GM04503 (cell line): ENCODE data around the gene MEIS2.

Experiments
- DNase-seq: peaks from one replicate; pipeline ENCODE4 v3.0.0-alpha.2; 2012; ENCODE audit warnings: low read depth

The MEIS2 gene

DNA sequence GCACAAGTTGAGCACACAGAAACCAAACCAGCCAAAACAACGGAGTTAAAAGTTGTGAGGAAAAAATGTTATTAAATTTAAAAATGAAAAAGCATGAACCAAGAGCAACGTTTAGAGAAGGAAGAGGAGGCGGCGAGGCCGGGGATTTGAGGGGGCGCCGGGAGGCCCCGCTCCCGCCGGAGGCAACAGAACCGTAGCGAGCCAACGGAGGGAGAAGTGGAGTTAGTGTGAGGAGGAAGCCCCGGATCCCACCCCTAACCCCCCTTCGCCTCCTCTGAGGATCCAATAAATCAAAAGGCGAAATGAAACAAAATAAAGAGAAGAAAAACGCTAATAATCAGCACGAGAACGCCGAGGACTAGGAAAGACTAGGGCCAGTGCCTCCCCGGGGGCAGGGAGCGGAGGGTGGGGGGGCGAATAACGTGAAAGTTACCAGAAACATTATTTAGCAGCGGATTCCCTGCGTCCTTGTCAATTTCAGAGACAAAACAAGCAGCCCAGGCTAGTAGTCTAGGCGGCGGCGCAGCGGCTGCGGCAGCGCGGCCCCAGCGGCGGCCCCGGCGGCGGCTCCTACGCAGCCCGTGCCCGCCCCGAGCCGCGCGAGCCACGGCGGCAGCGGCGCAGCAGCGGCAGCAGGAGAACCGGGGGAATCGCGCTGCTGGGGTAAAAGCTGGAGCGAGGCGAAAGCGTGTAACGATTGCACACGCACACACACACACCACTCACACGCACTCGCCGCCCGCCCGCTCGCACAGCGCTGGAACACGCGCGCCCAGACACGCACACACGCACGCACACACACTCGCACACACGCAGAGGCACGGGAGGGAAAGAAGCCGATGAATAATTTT lies 1.7 kb downstream of the MEIS2 start:
- DNase-seq = no peak

DNA sequence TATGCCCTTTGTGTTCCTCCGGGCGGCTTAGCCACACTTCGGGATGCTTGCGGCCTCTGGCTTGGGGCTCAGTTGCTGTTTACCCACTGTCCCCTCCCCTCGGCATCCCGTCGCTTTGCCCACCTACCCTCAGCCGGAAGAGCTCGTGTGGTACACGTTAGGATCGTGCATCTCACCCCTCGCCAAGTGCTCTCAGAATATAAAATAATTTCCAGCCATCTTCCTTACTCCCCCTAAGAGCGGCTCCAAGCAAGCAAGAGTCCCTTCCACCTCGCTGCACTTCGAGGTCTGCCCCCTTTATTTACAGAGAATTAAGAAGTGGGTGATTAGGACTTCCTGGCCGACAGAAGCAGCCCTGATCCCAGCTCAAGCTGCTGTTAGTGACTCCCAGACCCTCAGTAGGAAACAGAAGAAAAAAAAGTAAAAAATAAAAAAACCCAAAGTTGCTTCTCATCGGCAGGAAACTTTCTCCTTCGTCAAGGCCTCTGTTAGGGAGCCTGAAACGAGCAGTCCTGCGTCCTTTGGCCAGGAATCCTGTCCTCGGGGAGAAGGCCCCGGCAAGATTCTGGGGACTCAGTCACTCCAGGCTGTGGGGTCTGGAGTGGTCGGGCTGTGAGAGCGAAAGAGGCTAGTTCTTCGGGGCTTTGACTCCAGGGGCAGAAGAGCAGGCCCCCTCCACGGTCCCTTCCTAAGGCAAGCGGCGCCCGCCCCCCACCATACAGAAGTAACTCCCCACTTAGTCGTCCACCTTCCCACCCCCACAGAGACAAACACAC lies 3.0 kb downstream of the MEIS2 start:
- DNase-seq = no peak

DNA sequence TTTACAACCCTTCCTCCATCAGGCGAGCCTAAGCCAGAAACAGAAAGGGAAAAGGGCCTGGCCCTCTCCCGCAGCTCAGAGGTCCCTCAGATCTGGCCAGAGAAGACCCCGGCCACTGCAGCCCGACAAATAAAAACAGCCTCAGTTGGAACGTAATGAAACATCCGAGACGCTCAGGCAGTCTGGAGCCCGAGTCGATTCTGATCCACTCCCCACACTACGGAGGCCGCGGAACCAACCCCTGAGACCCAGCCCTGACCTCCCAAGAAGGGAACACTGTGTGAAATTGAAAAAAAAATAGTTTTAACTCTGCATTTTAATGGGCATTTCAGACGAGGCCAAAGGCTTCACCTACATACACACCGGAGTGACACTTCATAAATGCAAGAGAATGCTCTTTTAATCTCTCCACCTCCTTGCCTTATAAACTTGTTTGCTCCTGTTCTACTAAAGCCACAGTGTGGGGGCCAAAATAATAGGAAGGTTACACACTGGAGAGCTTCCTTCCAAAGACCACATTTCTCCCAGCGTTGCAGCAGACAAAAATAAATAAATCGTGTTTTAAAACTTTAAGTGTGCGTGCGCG lies 3.7 kb downstream of the MEIS2 start:
- DNase-seq = no peak

DNA sequence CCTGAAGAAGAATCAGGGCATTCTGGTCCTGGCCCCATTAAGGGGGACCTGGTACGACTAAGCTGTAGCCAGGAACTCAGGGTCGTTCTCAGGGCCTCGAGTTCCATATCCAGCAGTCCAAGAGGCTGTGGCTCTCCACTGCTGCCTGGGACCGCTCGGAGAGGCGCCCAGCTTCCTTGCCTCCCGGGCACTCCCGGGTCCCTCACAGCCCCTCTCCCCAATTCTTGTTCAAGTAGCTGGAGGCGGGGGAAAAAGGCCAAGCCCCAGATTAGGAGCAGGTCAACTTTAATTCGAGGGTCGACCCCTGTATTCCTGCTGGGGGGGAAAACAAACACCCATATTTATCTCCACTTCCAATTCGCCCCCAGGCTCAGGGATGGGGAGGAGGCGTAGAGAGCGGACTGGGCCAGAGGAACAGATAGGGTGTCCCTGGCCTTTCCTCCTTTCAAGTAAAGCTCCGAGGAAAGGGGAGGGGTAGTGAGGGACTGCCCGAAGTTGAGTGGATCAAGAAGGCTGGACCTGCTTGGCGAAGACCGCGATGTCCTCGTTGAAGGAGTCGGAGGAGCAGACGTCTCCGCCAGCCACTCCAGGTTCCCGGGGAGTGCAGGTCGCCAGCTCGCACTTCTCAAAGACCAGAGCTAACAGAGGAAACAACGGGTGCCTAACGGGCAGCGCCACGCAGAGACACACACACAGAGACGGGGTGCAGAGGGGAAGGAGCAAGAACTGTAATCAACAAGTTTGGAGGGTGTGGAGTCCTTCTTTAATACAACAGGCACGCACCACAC lies 4.4 kb downstream of the MEIS2 start:
- no peak for DNase-seq

- DNase-seq = no peak
These were observed 5.2 kb downstream of the MEIS2 start for GRCh38 chr15:37094915-37095711.

GRCh38 chr15:37094333-37094914 lies 5.9 kb downstream of the MEIS2 start:
- DNase-seq = no peak

GRCh38 chr15:37093480-37094332 lies 6.6 kb downstream of the MEIS2 start:
- DNase-seq = no peak

GRCh38 chr15:37090543-37091175 lies 9.7 kb downstream of the MEIS2 start:
- no peak for DNase-seq

GRCh38 chr15:37088436-37088835 lies 11.9 kb downstream of the MEIS2 start:
- no peak for DNase-seq

GRCh38 chr15:37087131-37087588 lies 13.2 kb downstream of the MEIS2 start:
- DNase-seq = no peak

DNA sequence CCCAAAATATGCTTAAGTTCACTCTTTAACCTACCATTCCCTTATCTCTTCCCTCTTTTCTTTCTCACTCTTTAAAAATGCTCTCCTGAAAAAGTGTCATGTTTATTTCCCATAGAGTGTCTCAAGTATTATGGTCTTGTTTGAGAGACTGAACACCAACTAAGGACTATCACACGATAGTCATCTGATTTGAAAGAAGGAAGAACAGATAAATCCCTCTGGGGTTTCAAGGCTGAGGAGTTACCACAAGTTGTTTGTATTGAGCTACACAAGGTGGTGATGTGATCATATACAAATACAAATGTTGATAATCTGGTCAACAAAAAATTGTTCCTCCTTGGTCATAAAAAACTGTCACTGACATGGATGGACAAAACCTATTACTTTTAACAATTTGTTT lies 13.8 kb downstream of the MEIS2 start:
- DNase-seq = no peak

DNA sequence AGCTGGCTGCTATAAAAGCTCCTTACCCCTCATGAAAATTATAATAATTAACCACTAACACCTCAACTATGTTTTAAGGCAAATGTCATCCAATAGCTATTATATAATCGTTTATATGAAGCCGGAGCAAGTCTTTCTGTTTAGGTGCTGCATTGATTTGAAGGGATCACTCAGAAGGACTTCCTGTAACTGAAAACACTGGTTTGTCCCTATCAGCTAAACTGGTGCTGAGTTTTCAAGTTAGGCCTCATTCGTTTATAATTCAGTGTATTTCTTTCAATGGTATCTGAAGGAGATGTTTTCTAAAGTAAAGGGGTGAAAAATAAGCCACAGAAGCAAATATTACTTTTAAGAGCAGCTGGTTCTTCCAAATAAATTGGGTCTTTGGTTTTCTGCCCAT lies 14.2 kb downstream of the MEIS2 start:
- no peak for DNase-seq

- DNase-seq = no peak
These were observed 15.7 kb downstream of the MEIS2 start for GRCh38 chr15:37084602-37085001.

DNA sequence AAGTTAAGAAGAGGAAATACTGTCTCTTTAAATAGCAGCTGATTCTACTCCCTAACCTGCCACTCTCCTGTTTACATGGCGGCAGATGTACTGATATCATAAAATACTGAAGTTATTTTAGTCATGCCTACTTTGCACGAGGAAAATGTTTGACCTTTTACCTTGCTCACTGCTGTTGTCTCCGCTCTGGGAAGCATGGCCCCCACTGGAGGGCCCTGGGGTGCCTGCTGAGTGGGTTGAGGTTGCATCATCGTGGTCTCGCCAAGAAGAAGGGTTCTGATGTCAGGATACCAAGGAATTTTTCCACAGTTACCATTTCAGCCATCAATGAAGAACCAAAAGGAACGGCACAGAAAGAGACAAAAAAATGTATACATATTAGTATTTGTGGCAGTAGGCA lies 16.7 kb downstream of the MEIS2 start:
- DNase-seq = no peak

DNA sequence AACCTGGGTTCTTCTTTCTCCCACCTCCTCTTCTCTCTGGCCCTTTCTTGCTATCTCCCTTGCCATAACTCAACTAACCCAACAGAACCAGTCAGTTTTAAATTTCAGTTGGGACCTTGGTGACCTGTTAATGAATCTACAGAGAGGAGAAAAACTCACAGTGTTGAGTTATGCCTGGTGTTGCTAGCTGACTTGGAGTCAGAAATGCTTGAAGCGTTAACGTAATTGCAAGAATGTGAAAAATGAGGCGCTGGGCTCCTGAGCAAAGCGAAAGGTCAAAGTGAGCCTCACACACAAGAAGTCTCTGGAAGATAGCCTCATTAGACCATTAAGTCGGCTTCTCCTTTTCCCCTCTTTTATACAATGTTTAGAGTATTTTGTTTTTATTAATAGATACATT lies 18.4 kb downstream of the MEIS2 start:
- no peak for DNase-seq

DNA sequence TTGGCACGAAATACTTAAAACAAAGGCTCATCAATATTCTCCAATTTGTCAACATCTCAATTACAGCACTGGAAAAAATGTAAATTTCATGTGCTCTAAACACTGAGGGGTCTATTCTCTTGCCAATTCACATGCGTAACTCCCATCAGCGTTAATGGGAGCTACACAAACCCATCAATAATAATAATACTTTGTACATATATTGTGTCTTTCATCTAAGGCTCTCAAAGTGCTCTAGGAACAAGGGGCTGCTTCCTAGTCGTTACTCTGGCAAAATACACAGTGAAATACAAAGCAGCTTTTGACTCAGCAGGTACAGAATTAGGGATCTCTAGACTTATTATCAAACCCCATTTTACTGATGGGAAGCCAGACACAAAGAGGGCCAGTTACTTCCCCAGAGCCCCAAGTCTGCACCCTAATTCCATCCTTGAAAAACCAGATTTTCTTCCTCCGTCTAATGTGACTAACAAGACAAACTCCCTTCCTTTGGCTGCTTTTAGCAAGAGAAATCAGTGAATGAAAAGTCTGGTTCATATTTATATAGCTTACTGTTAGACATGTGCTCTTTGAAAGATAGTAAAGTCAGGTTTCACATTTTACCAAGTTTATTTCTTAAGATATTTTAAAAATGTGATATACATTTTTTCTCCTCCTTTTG lies 20.0 kb downstream of the MEIS2 start:
- no peak for DNase-seq

GRCh38 chr15:37079726-37080125 lies 20.6 kb downstream of the MEIS2 start:
- DNase-seq = peak; percentile 44

GRCh38 chr15:37078566-37078965 lies 21.8 kb downstream of the MEIS2 start:
- no peak for DNase-seq
